Inflammatory macrophage (primary cell): ENCODE results near the gene SLC25A47.
"Not testable (repeated sequence)": the region's sequence is repeated elsewhere in the genome, so short reads cannot be mapped to it uniquely, and the experiment has no call there.

ENCODE experiments used
- DNase-seq, 2 donors: peaks; one replicate each; pipeline ENCODE4 v3.0.0-alpha.2; 2020 to 2022

Gene SLC25A47

DNA sequence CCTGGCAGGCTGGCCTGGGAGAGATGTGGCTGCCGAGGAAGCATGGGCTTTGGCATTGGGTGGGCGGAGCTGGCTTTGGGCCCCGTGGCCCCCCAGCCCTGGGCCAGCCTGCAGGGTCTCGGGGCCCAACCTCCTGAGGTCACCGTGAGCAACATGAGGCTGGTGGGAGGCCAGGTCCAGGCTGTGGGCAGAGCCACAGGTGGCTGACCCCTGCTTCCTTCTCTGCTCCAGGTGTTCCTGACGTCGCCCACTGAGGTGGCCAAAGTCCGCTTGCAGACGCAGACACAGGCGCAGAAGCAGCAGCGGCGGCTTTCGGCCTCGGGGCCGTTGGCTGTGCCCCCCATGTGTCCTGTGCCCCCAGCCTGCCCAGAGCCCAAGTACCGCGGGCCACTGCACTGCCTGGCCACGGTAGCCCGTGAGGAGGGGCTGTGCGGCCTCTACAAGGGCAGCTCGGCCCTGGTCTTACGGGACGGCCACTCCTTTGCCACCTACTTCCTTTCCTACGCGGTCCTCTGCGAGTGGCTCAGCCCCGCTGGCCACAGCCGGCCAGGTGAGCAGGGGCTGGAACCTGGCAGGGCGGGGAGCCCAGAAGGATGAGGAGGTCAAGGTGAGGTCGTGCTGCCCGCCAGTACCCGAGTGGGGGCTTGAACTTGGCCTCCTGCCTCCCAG lies 5.5 kb downstream of the SLC25A47 start:
- DNase-seq = no peak

DNA sequence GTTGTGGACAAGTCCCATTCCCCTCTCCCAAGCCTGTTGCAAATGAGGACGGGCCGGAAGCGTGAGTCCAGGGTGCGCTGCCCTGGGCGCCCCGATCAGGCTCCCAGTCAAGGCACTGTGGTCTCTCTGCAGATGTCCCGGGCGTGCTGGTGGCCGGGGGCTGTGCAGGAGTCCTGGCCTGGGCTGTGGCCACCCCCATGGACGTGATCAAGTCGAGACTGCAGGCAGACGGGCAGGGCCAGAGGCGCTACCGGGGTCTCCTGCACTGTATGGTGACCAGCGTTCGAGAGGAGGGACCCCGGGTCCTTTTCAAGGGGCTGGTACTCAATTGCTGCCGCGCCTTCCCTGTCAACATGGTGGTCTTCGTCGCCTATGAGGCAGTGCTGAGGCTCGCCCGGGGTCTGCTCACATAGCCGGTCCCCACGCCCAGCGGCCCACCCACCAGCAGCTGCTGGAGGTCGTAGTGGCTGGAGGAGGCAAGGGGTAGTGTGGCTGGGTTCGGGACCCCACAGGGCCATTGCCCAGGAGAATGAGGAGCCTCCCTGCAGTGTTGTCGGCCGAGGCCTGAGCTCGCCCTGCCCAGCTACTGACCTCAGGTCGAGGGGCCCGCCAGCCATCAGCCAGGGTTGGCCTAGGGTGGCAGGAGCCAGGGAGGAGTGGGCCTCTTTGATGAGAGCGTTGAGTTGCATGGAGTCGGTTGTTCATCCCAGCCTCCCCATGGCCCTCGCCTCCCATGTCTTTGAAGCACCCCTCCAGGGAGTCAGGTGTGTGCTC lies 6.3 kb downstream of the SLC25A47 start:
- no peak for DNase-seq

DNA sequence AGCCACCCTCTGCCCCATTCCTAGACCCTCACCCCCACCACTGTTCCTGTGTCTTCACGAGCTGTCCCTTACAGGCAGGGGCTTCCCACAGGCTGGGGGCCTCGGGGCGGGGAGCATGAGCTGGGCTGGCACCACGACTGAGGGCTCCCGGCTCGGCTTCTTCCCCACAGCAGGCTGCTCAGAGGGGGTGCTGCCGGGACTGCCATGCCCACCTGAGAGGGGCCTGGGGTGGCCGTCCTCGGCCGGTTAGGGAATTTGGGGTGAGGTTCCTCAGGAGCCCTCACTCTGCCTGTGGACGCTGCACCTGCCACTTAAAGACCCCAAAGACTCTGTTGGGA lies 6.8 kb downstream of the SLC25A47 start:
- no peak for DNase-seq

DNA sequence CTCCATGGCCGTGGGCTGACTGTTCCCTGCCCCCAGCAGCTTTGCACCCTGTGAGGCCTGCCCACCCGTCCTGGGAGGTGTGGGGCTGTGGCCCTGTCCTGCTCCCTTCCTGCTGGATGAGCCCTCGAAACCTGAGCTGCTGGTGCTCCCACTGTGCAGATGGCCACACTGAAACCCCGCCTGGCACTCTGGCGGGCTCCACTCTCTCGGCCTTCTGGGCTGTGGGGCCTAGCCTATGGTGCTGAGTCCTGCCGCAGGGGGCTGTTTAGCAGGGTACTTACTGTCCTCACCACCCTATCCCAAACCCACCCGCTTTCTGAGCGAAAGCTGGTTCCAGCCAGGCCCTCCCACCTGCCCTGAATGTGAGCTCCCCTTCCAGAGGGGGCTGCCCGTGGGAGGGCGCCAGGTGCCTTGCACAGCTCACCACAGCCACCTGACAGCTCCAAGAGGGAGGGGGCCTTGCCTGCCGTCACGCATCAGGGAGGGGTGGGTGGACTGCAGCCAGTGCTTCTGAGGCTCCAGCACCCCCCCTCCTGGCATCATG lies 7.3 kb downstream of the SLC25A47 start:
- no peak for DNase-seq

DNA sequence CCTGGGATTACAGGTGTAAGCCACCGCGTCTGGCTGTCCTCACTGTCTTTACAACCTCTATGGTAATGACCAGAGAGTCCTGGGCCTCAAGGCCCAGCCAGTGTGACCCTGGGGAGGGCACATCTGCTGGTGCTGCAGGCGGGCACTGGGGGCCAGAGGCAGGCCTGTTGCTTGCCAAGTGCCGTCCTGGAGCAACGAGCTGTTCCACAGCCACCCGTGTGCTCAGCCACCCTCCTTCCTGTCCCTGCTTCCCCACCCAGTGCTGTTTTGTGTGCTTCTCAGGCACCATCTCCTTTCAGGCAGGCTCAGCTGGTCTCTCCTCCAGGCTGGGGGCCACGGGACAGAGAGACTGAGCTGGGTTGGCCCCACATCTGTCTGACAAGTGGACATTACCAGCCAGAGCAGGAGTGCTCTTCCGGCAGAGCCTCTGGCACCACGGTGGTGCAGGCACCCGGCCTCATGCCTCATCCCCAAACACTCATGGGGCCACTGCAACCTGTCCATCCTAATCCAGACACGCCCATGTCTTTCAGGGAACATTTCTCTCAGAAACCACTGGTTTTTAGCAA lies 9.0 kb downstream of the SLC25A47 start:
- DNase-seq = no peak

DNA sequence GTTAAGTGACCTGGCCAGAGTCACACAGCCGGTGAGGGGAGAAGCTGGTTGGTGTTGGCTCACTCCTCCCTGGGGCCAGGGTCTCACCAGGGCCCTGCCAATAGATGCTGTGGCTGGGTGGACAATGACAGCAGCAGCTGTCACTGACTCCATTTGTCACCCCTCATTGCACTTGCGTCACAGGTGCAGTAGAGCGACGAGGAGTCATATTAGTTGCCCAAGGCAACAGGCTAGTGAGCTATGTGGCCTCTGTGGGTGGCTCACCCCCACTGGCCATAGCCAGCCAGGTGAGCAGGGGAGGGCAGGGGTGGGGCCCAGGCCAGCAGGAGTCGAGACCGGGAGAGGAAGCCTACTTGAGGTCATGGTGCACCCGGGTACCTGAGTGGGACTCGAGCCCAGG lies 9.7 kb downstream of the SLC25A47 start:
- no peak for DNase-seq

DNA sequence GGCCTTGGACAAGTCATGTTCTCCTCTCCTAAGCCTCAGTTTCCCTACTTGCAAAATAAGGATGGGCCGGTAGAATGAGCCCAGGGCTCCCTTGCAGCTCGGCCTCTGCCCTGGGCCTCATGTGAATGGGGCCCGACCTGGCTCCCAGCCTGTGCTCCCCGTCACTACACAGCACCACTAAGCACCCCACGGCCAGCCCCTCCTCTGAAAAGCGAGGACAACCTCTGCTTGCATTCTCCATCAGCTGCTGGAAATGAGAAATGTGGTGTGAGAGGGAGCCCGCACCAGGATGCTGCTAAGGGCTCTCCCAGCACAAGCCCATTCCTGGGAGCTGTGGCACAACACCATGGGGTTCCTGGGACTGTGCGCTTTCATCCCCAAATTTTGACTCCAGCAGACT lies 10.2 kb downstream of the SLC25A47 start:
- no peak for DNase-seq

DNA sequence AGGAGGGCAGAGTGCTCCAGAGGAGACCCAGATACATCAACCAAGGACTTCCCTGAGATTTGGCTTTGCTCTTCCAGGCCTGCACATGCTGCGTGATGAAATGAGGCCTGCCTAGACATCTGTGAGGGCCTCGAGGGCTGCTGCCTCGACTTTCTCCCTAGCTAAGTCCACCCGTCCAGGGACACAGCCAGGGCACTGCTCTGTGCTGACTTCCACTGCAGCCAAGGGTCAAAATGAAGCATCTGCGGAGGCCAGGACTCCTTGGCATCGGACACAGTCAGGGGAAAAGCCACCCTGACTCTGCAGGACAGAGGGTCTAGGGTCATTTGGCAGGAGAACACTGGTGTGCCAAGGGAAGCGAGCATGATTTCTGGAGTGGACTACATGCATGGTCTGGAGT lies 10.7 kb downstream of the SLC25A47 start:
- no peak for DNase-seq

DNA sequence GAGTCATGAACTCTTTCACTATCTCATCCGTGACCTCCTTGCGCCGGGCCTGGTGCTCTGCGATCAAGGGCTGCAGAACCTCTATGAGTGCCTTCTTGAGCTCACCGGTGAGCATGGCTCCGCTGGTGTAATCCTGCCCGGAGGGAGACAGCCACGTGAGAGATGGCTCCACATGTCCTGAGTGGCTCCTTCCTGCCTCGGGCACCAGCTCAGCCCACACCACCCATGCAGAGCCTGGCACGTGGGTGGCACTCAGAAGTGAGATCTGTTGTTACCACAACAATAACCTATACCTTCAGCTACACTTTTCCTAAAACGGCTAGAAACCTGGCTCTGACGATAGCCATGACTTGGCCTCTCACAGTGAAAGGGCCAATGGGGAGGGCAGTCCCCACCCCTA lies 11.8 kb downstream of the SLC25A47 start:
- no peak for DNase-seq

DNA sequence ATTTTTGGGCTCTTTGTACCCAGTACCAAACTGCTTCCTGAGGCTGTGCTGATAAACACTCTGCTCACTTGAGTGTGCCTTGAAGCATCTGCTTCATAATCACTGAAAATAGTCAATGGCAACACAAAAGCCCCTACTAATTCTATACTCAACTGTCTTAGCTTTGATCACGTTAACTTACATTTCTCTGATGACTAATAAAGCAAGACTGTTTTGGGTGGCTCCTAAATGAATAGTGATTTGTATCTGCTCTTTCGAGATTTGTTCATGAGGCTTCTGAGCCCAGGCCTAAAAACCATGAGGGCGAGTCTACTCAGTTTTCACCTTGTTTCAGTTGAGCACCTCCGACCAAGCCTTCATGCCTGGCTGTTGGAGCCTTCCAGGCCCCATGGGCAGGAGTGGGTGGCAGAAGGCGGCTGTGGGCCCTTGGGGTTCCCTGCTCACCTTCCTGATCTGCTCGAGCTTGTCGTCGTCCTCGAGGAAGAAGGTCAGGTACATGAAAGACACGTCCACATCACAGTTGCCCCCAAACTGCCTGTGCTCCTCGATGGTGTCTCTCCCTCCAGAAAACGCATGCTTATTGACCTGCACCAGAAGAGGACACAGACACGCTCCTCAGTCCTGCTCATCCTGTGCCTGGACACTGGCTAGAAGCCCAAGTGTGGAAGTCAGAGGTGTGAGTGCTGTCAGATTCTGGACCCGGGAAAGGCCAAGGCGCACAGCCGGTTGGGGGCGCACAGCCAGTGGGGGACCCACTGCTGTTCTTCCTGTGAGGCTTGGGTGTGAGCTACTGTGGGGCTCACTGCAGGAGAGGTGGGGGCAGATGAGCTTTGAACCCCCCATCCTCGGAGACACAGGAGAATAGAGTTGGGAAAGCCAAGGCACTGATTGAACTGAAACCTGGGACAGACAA lies 13.7 kb downstream of the SLC25A47 start:
- no peak for DNase-seq

DNA sequence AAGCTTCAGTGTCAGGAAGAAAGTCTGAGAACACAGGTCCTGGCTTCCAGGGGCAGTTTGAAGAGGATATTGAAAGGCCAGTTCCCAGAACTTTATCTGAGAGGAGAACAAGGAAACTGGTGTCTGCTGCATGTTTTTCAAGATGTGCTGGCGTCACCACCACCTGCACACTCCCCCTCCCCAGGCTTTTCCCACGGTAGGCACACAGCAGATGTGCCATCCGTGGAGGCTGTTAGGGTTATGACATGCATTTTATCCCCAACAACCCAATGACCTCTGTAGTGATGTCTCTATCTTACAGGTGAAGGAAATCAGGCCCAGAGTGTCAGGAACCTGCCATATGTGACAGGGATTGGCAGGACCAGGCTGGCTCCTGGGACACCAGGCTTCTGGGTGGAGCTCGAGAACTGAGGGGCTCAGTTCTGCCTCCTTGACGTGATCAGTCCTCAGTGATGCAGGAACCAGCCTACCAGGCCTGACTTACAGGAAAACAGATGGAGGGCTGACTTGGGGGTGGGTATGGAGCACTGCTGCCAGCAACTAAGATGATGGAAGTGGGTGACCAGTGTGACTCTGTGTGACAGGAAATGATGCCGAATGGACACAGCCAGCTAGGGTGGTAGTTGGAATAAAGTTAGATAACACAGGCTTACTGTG lies 16.8 kb downstream of the SLC25A47 start:
- no peak for DNase-seq

DNA sequence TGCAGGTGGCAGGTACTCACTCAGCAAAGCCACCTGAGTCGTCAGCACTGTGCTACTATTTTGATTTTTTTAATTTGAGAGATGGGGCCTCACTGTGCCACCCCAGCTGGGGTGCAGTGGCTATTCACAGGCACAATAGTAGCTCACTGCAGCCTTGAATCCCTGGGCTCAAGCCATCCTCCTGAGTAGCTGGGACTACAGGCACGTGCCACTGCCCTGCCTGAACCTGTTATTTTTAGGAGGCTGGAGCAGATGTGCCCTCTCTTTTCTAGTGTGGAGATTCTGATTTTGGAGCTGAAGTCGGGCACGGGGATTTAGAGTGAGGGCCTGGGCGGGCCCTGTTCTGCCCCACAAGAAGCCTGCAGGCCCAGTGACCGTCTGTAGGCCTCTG lies 17.3 kb downstream of the SLC25A47 start:
- DNase-seq = no peak

DNA sequence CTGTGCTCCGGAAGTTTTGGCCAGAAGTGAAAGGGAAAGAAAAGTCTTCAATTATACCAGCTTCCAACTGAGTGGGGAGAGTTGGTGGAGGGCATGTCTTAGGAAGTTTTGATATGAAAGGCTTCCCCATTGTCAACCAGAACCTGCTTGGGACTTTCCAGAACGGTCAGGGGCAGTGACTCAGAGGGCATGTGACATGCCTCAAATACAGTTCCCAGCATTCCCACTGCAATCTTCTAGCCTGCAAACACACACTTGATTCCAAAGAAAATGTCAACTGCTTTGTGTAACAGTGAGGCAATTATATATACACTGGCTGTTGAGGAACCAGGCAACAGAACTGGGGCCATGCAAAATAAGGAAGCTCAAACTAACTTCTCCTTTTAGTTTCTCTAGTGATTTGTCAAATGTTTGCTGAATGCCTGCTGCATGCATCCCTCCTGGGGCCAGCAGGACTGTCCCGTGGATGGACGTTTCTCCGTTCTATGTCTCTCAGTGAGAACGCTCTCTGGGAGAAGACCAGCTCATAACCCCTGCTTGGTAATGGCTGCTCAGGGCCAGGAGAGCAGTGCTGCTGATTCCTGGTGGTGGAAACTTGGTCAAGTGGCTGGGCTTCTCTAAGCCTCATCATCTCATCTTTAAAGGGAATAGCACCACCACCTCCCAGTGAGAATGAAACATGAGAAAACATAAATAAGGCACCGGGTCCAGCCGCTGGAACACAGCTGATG lies 18.3 kb downstream of the SLC25A47 start:
- peak; percentile 97 to 98 for DNase-seq

DNA sequence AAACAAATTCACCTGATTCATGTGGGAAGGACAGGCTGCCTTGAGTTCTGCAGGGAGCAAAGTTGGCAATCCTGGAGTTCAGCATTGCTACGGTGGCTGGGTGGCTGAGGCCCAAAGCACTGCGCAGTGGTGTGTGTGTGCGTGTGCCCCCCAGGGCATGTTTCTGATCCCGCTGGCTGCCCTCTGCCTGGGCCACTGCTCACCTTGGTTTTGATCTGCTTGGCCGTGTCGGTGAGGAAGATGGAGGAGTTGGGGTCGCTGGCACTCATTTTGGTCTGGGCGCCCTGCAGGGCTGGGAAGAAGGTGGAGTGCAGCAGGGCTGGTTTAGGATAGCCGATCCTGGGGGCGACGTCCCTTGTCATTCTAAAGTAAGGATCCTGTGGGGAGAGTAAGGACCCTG lies 19.1 kb downstream of the SLC25A47 start:
- DNase-seq = no peak

DNA sequence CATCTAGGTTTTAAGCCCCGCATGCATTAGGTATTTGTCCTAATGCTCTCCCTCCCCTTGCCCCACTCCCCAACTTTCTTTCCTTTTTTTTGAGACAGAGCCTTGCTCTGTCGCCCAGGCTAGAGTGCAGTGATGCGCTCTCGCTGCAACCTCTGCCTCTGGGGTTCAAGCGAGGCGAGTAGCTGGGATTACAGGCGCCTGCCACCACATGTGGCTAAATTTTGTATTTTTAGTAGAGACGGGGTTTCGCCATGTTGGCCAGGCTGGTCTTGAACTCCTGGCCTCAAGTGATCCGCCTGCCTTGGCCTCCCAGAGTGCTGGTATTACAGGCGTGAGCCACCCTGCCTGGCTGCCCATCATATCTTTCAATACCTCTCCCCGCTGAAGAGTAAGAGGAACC lies 19.7 kb downstream of the SLC25A47 start:
- not testable (repeated sequence) for DNase-seq

DNA sequence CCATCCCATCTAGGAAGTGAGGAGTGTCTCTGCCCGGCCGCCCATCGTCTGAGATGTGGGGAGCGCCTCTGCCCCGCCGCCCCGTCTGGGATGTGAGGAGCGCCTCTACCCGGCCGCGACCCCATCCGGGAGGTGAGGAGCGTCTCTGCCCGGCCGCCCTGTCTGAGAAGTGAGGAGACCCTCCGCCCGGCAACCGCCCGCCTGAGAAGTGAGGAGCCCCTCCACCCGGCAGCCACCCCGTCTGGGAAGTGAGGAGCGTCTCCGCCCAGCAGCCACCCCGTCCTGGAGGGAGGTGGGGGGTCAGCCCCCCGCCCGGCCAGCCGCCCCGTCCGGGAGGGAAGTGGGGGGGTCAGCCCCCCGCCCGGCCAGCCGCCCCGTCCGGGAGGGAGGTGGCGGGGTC lies 21.5 kb downstream of the SLC25A47 start:
- DNase-seq = not testable (repeated sequence)

DNA sequence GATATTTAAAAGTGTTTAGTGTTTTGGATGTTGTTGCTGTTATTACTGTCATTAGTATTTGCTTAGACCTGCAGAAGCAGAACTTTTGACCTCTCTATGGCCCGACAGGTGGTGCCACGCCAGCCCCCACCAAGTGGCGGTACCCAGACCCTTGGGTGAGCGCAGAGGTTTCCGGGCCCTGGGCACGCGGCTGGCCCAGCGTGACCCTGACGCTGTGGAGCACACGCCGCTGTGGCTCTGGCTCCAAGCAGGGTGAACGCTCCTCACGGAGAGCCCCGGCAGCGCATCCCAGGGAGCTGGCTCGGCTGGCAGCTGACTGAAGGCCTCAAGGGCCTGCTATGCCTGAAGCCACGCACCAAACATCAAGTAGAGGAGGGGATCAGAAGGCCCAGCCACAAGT lies 22.6 kb downstream of the SLC25A47 start:
- DNase-seq = no peak

DNA sequence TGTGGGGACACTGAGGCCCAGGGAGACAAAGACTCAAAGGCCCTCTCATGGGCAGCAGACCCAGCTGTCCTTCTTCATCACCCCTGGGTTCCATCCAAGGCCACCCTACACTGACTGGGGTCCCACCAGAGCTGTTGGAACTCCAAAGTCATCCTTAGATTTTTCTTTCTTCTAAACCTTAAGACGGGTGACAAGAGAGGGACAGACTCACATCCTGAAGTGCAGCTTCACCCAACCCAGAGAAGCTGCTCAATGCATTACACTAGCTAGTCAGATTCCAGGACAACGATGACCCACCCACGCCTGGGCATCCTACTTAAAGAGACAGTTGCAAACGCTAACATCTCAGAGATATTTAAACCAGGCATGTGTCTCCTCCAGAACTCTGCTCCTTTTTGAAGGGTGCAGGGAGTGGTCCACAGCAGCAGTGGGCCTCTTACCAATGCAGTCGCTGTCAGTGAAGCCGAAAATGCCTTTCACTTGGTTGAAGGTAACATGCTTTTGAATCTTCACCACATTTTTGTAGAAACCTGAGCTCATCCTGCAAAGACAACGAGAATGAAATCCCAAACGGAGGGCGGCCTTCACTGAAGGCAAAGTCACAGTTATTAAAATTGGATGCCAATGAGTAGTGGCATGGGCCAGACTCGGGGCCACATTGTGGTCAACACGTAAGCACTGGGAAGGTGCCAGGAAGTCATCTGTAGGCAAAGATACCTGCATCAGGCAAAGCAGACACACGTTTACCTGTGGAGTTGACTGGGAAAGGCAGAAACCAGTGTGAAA lies 23.4 kb downstream of the SLC25A47 start:
- no peak for DNase-seq

DNA sequence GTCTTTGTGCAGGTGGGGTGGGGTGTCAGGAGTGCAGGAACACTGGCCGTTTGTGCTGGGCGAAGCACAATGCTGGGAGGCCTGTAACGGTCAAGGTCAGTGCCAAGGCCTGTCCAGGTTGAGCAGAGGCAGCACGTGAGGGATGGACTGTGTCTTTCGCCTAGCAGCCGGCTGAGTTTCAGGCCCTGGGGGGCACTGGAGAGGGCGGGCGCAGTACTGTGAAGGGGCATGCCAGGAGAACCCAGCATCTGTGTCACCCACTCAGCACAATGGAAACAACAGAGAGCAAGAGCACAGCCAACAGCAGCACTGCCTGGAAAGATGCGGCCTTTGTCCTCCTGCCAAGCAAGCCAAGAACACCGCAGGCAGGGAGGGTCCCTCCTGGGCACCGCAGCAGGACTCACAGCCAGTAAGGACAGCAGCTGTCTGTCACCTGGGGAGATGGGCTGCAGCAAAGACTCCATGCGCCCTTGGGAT lies 25.2 kb downstream of the SLC25A47 start:
- DNase-seq = no peak
